NCI-H1105 treated with DMSO at 0.1 percent for 48 hours (cell line): ENCODE data around the gene OR9G4.
A peak's percentile ranks its signal among the peaks of the same experiment; 100 is the strongest.

ENCODE experiments used
- DNase-seq: peaks from one replicate; lab custom pipeline; 2025; lab: John Stamatoyannopoulos, UW

The OR9G4 gene

GRCh38 chr11:56748597-56748996 is at the start of gene OR9G4:
OR9G4 (minus strand) TSS chr11:56748697; CDS start chr11:56743766, 4,931 bp downstream.
- DNase-seq: no peak

- DNase-seq: peak; percentile 42
Measured at GRCh38 chr11:56783448-56784041, 35.0 kb upstream of the OR9G4 start.

- no peak for DNase-seq
Measured at GRCh38 chr11:56782167-56782847, 33.8 kb upstream of the OR9G4 start.

GRCh38 chr11:56776809-56777208 is 28.3 kb upstream of the OR9G4 start:
- DNase-seq: no peak

- DNase-seq: no peak
Measured at GRCh38 chr11:56764976-56765375, 16.5 kb upstream of the OR9G4 start.

GRCh38 chr11:56751480-56751879 is 3.0 kb upstream of the OR9G4 start:
- no peak for DNase-seq

GRCh38 chr11:56750190-56750589 is 1.7 kb upstream of the OR9G4 start:
- no peak for DNase-seq

GRCh38 chr11:56740886-56741285 is 7.6 kb downstream of the OR9G4 start:
- DNase-seq: no peak

GRCh38 chr11:56740107-56740506 is 8.4 kb downstream of the OR9G4 start:
- DNase-seq: no peak

GRCh38 chr11:56720513-56720912 is 28.0 kb downstream of the OR9G4 start:
- DNase-seq: no peak

GRCh38 chr11:56716379-56716854 is 32.1 kb downstream of the OR9G4 start:
- no peak for DNase-seq

- DNase-seq: no peak
Measured at GRCh38 chr11:56714206-56714605, 34.3 kb downstream of the OR9G4 start.

- DNase-seq: no peak
Measured at GRCh38 chr11:56706486-56706885, 42.0 kb downstream of the OR9G4 start.

GRCh38 chr11:56705784-56706396 is 42.6 kb downstream of the OR9G4 start:
- DNase-seq: no peak

GRCh38 chr11:56700914-56701485 is 47.5 kb downstream of the OR9G4 start:
- no peak for DNase-seq

GRCh38 chr11:56700242-56700913 is 48.1 kb downstream of the OR9G4 start:
- DNase-seq: no peak

- no peak for DNase-seq
Measured at GRCh38 chr11:56698795-56699194, 49.7 kb downstream of the OR9G4 start, which contains the start of gene OR9G1. OR9G1 (plus strand) TSS chr11:56699095; CDS start chr11:56700388, 1,293 bp downstream.

GRCh38 chr11:56693428-56693827 is 55.1 kb downstream of the OR9G4 start:
- DNase-seq: no peak
